Fibroblast of lung (primary cell): Measurements from ENCODE around the gene JPH3. TPM values are rescaled to one million over a fixed set of nuclear protein-coding genes. Genes with fewer than 3 reads are reported as not detected.

Source experiments
- DNase-seq, 2 donors: peaks; one replicate each; pipeline versions ENCODE4 v3.0.0 to v3.0.0-alpha.2; 2010; ENCODE audit warnings: low read depth in 2 of 2
- H2AFZ ChIP-seq: 2 replicates; pipeline ENCODE4 v1.5.1; 2012; ENCODE audit warnings: low read length, control low read depth, inconsistent platforms
- H3K27ac ChIP-seq: 2 replicates; pipeline ENCODE4 v1.5.1; 2011; ENCODE audit warnings: low read length, control low read depth; ENCODE audit not compliant: insufficient read depth
- H3K27me3 ChIP-seq: 2 replicates; pipeline ENCODE4 v1.5.1; 2011; ENCODE audit warnings: mild to moderate bottlenecking, low read length; ENCODE audit not compliant: control insufficient read depth, insufficient read depth
- H3K36me3 ChIP-seq: 2 replicates; pipeline ENCODE4 v1.5.1; 2011; ENCODE audit warnings: low read length; ENCODE audit not compliant: control insufficient read depth, insufficient read depth
- H3K4me1 ChIP-seq: 2 replicates; pipeline ENCODE4 v1.5.1; 2011; ENCODE audit warnings: low read length; ENCODE audit not compliant: control insufficient read depth, insufficient read depth; ENCODE audit errors: extremely low read depth
- H3K4me2 ChIP-seq: 2 replicates; pipeline ENCODE4 v1.5.1; 2011; ENCODE audit warnings: low read length, control low read depth; ENCODE audit not compliant: insufficient read depth; ENCODE audit errors: extremely low read depth
- H3K4me3 ChIP-seq, 4 experiments: fragments of 200-600 bp in 1 of 4; sonication (generic) in 1 of 4; replicated peaks in 1 of 4; 2 replicates each; pipeline ENCODE4 v1.5.1; 2011 to 2016; ENCODE audit warnings: low read length in 4 of 4, low read depth in 3 of 4, mild to moderate bottlenecking in 3 of 4, control low read depth in 2 of 4, inconsistent platforms in 1 of 4, mixed read lengths in 1 of 4; ENCODE audit not compliant: insufficient read depth in 1 of 4; ENCODE audit errors: control extremely low read depth in 1 of 4
- H3K79me2 ChIP-seq: 2 replicates; pipeline ENCODE4 v1.5.1; 2012; ENCODE audit warnings: mild to moderate bottlenecking, low read length, inconsistent platforms; ENCODE audit not compliant: control insufficient read depth, insufficient read depth
- H3K9ac ChIP-seq: 2 replicates; pipeline ENCODE4 v1.5.1; 2011; ENCODE audit warnings: mild to moderate bottlenecking, low read length, control low read depth; ENCODE audit not compliant: insufficient read depth
- H3K9me3 ChIP-seq: 2 replicates; pipeline ENCODE4 v1.5.1; 2012; ENCODE audit warnings: low read depth, low read length; ENCODE audit not compliant: control insufficient read depth, insufficient read depth
- H4K20me1 ChIP-seq: 2 replicates; pipeline ENCODE4 v1.5.1; 2011; ENCODE audit warnings: low read length; ENCODE audit not compliant: control insufficient read depth, insufficient read depth; ENCODE audit errors: extremely low read depth
- EZH2 ChIP-seq: IDR thresholded peaks from 2 replicates; pipeline ENCODE4 v1.5.1; 2012; ENCODE audit warnings: low read length, control low read depth, mild to moderate bottlenecking; ENCODE audit errors: missing control alignments
- polyA plus RNA-seq, 2 donors: library from polyadenylated mRNA; depleted of rRNA in 1 of 2; stranded (reverse) in 1 of 2; unstranded in 1 of 2; fragments of >200 nt; gene quantifications; 2 replicates each; pipeline ENCODE4 v1.2.1, GENCODE V29; 2011 to 2012; ENCODE audit warnings: missing spikeins in 1 of 2
- total RNA-seq: library from RNA; depleted of rRNA; stranded (reverse); fragments of >200 nt; gene quantifications from 2 replicates; pipeline ENCODE4 v1.2.1, GENCODE V29; 2014
- TF ChIP-seq, protein P1 (sequence below), 2 donors: IDR thresholded peaks in 1 of 2; conservative IDR thresholded peaks in 1 of 2; 1 replicate in 1 of 2; 2 replicates in 1 of 2; pipeline ENCODE4 v1.5.1; 2011 to 2012; ENCODE audit warnings: low read length in 2 of 2, control low read depth in 1 of 2, inconsistent platforms in 1 of 2, low read depth in 1 of 2, mild to moderate bottlenecking in 1 of 2

Gene JPH3
- total and polyA plus RNA-seq, 2 donors (not counting 1 experiment from before 2014, with no cell fraction given): 0.01 TPM; not detected in 1

GRCh38 chr16:87694441-87695125 lies 92.3 kb downstream of the JPH3 start:
- no peak overlapping the region for H3K4me2 ChIP-seq
- TF ChIP-seq EZH2: no peak
- TF ChIP-seq, protein P1, sequence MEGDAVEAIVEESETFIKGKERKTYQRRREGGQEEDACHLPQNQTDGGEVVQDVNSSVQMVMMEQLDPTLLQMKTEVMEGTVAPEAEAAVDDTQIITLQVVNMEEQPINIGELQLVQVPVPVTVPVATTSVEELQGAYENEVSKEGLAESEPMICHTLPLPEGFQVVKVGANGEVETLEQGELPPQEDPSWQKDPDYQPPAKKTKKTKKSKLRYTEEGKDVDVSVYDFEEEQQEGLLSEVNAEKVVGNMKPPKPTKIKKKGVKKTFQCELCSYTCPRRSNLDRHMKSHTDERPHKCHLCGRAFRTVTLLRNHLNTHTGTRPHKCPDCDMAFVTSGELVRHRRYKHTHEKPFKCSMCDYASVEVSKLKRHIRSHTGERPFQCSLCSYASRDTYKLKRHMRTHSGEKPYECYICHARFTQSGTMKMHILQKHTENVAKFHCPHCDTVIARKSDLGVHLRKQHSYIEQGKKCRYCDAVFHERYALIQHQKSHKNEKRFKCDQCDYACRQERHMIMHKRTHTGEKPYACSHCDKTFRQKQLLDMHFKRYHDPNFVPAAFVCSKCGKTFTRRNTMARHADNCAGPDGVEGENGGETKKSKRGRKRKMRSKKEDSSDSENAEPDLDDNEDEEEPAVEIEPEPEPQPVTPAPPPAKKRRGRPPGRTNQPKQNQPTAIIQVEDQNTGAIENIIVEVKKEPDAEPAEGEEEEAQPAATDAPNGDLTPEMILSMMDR (conservative IDR thresholded peaks at IDR 0.05 in 1 of 2, IDR thresholded peaks at IDR 0.05 in 1 of 2; ENCODE audit: low read depth in 1 of 2, low read length in 2 of 2): no peak
- DNase-seq: no peak

GRCh38 chr16:87695534-87695933 lies 93.2 kb downstream of the JPH3 start:
- DNase-seq: no peak
- no peaks in the 10 kb centered on the region for H3K4me1 ChIP-seq
- no peaks in the 10 kb centered on the region for H4K20me1 ChIP-seq
- no peaks in the 10 kb centered on the region for H3K79me2 ChIP-seq
- H3K4me3 ChIP-seq: no peak overlapping the region
- H3K27me3 ChIP-seq: no peaks in the 10 kb centered on the region
- H3K9ac ChIP-seq: no peak overlapping the region
- H3K36me3 ChIP-seq: peaks cover 2% of the 10 kb centered on the region
- no peak overlapping the region for H3K4me2 ChIP-seq
- H3K27ac ChIP-seq: no peak overlapping the region
- H3K9me3 ChIP-seq: no peaks in the 10 kb centered on the region
- TF ChIP-seq, protein P1 (conservative IDR thresholded peaks at IDR 0.05 in 1 of 2, IDR thresholded peaks at IDR 0.05 in 1 of 2; ENCODE audit: low read depth in 1 of 2, low read length in 2 of 2): no peak
- TF ChIP-seq EZH2: no peak
- H2AFZ ChIP-seq: no peak overlapping the region

More at GRCh38 chr16:87694441-87695125, 92.3 kb downstream of the JPH3 start:
- Histone ChIP-seq H3K27ac (no peak overlapping the region), H3K4me1 (no peaks in the 10 kb centered on the region), H4K20me1 (no peaks in the 10 kb centered on the region), H3K27me3 (no peaks in the 10 kb centered on the region), H3K79me2 (no peaks in the 10 kb centered on the region), H3K4me3 (no peak overlapping the region), H3K36me3 (no peaks in the 10 kb centered on the region), H3K9me3 (no peaks in the 10 kb centered on the region), H3K9ac (no peak overlapping the region), H2AFZ (no peak overlapping the region)

- Histone ChIP-seq H3K4me1 (no peaks in the 10 kb centered on the region), H3K79me2 (no peaks in the 10 kb centered on the region), H4K20me1 (no peaks in the 10 kb centered on the region), H3K4me2 (no peak overlapping the region), H3K4me3 (no peak overlapping the region), H3K36me3 (peaks cover 2% of the 10 kb centered on the region), H3K27me3 (no peaks in the 10 kb centered on the region), H3K9ac (no peak overlapping the region), H2AFZ (no peak overlapping the region), H3K9me3 (no peaks in the 10 kb centered on the region), H3K27ac (no peak overlapping the region)
- TF ChIP-seq, protein P1 (conservative IDR thresholded peaks at IDR 0.05 in 1 of 2, IDR thresholded peaks at IDR 0.05 in 1 of 2; ENCODE audit: low read depth in 1 of 2, low read length in 2 of 2): no peak
- no peak for TF ChIP-seq EZH2
- peak in 1 of 2 donors; percentile 10 for DNase-seq
These were observed 94.4 kb downstream of the JPH3 start for GRCh38 chr16:87696726-87697125.
